Keratinocyte (primary cell): ENCODE data around the gene DNAH8.

ENCODE experiments used
- EZH2 ChIP-seq: IDR thresholded peaks from one replicate; pipeline ENCODE4 v1.6.1; 2012; ENCODE audit warnings: inconsistent platforms, mild to moderate bottlenecking, low read length, moderate library complexity
- TF ChIP-seq, protein P1 (sequence below), 3 experiments: IDR thresholded peaks in 1 of 3; conservative IDR thresholded peaks in 1 of 3; optimal IDR thresholded peaks in 1 of 3; 2 replicates in 2 of 3; 3 replicates in 1 of 3; pipeline versions ENCODE3 to v1.5.1; 2011; ENCODE audit warnings: low read length in 3 of 3, mild to moderate bottlenecking in 3 of 3, moderate library complexity in 2 of 3, control low read depth in 1 of 3, inconsistent platforms in 1 of 3; ENCODE audit not compliant: insufficient read depth in 2 of 3; ENCODE audit errors: extremely low read depth in 1 of 3

GRCh38 chr6:38857815-38858214 is 142.7 kb downstream of the DNAH8 start:
- TF ChIP-seq, protein P1, sequence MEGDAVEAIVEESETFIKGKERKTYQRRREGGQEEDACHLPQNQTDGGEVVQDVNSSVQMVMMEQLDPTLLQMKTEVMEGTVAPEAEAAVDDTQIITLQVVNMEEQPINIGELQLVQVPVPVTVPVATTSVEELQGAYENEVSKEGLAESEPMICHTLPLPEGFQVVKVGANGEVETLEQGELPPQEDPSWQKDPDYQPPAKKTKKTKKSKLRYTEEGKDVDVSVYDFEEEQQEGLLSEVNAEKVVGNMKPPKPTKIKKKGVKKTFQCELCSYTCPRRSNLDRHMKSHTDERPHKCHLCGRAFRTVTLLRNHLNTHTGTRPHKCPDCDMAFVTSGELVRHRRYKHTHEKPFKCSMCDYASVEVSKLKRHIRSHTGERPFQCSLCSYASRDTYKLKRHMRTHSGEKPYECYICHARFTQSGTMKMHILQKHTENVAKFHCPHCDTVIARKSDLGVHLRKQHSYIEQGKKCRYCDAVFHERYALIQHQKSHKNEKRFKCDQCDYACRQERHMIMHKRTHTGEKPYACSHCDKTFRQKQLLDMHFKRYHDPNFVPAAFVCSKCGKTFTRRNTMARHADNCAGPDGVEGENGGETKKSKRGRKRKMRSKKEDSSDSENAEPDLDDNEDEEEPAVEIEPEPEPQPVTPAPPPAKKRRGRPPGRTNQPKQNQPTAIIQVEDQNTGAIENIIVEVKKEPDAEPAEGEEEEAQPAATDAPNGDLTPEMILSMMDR (optimal IDR thresholded peaks at IDR 0.05 in 1 of 3, IDR thresholded peaks at IDR 0.05 in 1 of 3, conservative IDR thresholded peaks at IDR 0.05 in 1 of 3; ENCODE audit: extremely low read depth in 1 of 3, insufficient read depth in 2 of 3, low read length in 3 of 3), result no peak
- no peak for TF ChIP-seq EZH2
